Measurements from ENCODE around the gene OR1F1. TPM values are rescaled to one million over a fixed set of nuclear protein-coding genes. Genes with fewer than 3 reads are reported as not detected.

The OR1F1 gene
- polyA plus RNA-seq, 1 experiment = 0.64 TPM

DNA sequence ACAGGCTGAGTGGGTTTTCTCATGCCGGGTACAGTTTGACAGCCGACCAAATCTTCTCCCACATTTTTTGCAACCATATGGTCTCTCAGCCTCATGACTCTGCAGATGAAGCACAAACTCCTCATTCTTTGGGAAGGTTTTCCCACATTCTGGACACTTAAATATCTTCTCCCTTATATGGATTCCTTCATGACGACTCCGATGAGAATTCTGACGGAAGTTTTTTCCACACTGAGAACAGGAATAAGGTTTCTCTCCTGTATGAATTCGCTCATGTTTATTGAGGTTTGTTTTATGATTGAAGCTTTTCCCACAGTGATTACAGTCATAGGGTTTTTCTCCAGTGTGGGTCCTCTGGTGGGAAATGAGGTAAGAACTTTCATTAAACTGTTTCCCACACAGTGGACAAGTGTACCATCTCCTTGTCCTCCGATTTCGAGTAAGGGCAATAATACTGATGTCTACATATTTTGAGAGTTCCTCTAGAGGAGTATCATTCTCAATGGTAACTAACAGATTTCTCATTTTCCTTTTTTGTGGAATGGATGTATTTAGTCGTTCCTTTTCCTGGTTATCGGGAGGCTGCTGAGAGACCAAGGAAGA lies 36.0 kb downstream of the OR1F1 start:
- ChIA-PET POLR2A (no interaction called here), CTCF (interaction anchor here (1.0 kb wide), 1 partner anchor 26 kb away, joined by 3 read pairs; no protein-coding TSS in a partner anchor)
- Histone ChIP-seq H3K27me3 (ENCODE audit: control insufficient read depth, insufficient read depth, low read length) (no peaks in the 10 kb centered on the region), H3K36me3 (ENCODE audit: control insufficient read depth, insufficient read depth, low read length) (peaks cover 2% of the 10 kb centered on the region), H3K4me3 (ENCODE audit: low read depth, low read length) (no peak overlapping the region)
- TF ChIP-seq, protein P1, sequence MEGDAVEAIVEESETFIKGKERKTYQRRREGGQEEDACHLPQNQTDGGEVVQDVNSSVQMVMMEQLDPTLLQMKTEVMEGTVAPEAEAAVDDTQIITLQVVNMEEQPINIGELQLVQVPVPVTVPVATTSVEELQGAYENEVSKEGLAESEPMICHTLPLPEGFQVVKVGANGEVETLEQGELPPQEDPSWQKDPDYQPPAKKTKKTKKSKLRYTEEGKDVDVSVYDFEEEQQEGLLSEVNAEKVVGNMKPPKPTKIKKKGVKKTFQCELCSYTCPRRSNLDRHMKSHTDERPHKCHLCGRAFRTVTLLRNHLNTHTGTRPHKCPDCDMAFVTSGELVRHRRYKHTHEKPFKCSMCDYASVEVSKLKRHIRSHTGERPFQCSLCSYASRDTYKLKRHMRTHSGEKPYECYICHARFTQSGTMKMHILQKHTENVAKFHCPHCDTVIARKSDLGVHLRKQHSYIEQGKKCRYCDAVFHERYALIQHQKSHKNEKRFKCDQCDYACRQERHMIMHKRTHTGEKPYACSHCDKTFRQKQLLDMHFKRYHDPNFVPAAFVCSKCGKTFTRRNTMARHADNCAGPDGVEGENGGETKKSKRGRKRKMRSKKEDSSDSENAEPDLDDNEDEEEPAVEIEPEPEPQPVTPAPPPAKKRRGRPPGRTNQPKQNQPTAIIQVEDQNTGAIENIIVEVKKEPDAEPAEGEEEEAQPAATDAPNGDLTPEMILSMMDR (IDR thresholded peaks at IDR 0.05; ENCODE audit: insufficient read depth, low read depth, low read length) = no peak
- DNase-seq (ENCODE audit: low read depth) = no peak

DNA sequence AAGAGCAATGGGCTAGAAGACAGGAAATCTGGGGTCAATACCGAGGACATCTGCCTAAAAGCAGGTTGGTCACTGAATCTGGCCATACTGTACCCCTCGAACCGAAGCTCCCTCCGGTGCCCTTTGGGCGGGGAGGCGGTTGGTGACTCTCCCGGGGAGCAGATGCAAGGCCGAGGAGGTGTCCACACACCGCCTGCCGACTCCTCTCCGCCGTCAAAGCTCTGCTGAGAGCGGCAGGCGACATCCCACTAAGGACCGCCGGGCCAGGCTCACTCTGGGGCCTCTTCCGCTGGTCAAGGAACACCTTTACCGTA lies 46.5 kb downstream of the OR1F1 start:
- H3K4me3 ChIP-seq (ENCODE audit: low read depth, low read length) = peak overlapping the region; percentile 91
- peaks cover 11% of the 10 kb centered on the region for H3K36me3 ChIP-seq (ENCODE audit: control insufficient read depth, insufficient read depth, low read length)
- no peak for DNase-seq (ENCODE audit: low read depth)
- TF ChIP-seq, protein P1 (IDR thresholded peaks at IDR 0.05; ENCODE audit: insufficient read depth, low read depth, low read length) = no peak
- H3K27me3 ChIP-seq (ENCODE audit: control insufficient read depth, insufficient read depth, low read length) = no peaks in the 10 kb centered on the region
- CTCF ChIA-PET = interaction anchor here (0.9 to 1.4 kb wide), 2 partner anchors 9 to 33 kb away, joined by 3 to 4 read pairs; no protein-coding TSS in a partner anchor
- POLR2A ChIA-PET = no interaction called here

DNA sequence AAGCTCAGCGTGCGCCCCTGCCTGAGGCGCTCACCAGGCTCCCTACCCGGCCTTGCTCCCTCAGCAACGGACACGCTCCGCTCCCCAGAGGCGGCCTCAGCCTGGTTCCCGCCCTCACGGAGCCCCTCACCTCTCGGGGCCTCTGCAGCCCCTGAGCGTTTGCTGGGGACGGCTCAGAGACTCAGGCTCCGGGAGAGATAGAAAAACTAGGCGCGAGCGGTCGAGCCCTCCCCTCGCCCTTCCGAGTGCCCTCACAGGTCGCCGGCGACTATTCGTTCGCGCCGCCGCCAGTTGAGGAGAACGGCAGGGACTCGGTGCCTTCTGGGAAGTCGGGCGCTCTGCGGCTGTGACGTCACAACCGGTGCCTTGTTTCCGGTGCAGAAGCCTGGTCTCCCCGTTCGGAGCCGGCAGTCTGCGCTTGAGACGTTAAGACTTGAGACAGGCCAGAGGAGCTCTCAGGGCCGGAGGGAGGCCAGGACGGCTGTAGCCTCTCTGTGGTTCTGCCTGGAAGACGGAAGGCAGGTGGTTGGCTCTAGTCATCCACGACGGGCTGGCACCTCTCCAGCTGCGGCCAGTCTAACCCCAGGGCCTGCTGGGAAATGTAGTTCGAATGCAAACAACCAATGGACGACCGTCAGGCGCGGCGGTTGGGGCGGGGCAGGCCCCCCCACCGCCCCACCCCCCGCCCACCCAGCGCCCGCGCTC lies 47.0 kb downstream of the OR1F1 start, which contains the start of gene ZNF200:
Gene ZNF200 (minus strand): TSS at position 302 of the 705 bp plus-strand sequence. CDS start 1,403 bp downstream, outside the sequence.
- peaks cover 10% of the 10 kb centered on the region for H3K36me3 ChIP-seq (ENCODE audit: control insufficient read depth, insufficient read depth, low read length)
- peak; percentile 62 for DNase-seq (ENCODE audit: low read depth)
- no peaks in the 10 kb centered on the region for H3K27me3 ChIP-seq (ENCODE audit: control insufficient read depth, insufficient read depth, low read length)
- ChIA-PET CTCF (interaction anchor here (0.9 to 1.4 kb wide), 2 partner anchors 10 to 32 kb away, joined by 3 to 4 read pairs; no protein-coding TSS in a partner anchor), POLR2A (no interaction called here)
- H3K4me3 ChIP-seq (ENCODE audit: low read depth, low read length) = peak within 1 kb of the TSS; percentile 91
- TF ChIP-seq, protein P1 (IDR thresholded peaks at IDR 0.05; ENCODE audit: insufficient read depth, low read depth, low read length) = no peak

DNA sequence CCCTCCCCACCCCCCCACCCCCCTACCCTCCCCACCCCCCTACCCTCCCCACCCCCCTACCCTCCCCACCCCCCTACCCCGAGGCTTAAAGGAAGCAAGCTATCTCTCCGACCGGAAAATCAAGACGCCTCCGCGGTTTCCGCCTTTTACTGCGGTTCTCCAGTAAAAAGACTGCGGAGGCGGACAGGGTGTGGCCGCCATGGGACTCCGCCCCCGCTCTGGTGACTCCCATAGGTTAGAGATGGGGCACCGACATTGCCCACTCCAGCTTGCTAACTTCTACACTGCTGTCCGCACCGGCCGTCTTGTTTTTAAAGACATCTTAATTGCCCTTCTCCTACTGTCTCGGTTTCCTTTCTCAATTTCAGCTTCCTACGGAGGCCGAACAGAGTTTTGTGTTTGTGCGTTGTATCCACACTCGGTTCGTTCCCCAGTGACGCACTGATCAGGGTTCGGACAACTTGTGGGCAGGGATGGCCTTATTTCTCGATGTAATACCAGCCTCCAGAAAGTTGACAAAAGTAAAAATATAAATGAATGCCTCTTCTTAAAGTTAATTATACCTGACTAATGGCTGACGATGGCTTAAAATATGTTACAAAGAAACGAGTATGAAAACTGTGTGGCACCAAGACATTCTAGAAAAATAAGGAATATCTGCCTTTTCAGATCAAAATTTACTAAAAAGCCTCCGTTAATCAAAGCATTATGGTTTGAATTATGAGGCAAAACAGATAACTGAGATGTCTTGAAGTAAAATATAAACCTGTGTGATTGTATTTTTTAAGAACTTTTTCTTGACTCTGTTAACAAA lies 48.1 kb downstream of the OR1F1 start:
- POLR2A ChIA-PET = no interaction called here
- CTCF ChIA-PET = interaction anchor here (0.6 to 1.0 kb wide), 2 partner anchors 19 to 22 kb away, joined by 3 read pairs; no protein-coding TSS in a partner anchor
- Histone ChIP-seq H3K4me3 (ENCODE audit: low read depth, low read length) (no peak overlapping the region), H3K27me3 (ENCODE audit: control insufficient read depth, insufficient read depth, low read length) (no peaks in the 10 kb centered on the region), H3K36me3 (ENCODE audit: control insufficient read depth, insufficient read depth, low read length) (peaks cover 10% of the 10 kb centered on the region)
- DNase-seq (ENCODE audit: low read depth) = no peak
- TF ChIP-seq, protein P1 (IDR thresholded peaks at IDR 0.05; ENCODE audit: insufficient read depth, low read depth, low read length) = no peak

DNA sequence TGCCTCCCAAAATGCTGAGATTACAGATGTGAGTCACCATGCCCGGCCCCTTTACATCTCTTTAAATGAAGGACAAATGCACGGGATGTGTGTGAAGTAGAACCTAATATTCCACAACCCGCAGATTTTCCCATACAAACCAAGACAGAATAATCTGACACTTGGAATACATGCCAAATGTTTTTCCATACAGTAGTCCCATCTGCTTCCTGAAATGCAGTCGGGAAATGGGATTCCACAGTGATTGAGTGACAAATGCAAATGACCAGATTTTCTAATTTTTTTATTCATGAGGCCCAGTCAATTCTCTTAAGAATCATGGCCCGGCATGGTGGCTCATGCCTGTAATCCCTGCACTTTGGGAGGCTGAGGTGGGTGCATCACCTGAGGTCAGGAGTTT lies 53.8 kb downstream of the OR1F1 start:
- Histone ChIP-seq H3K36me3 (ENCODE audit: control insufficient read depth, insufficient read depth, low read length) (no peaks in the 10 kb centered on the region), H3K27me3 (ENCODE audit: control insufficient read depth, insufficient read depth, low read length) (peaks cover 1% of the 10 kb centered on the region), H3K4me3 (ENCODE audit: low read depth, low read length) (no peak overlapping the region)
- DNase-seq (ENCODE audit: low read depth) = no peak
- CTCF ChIA-PET = no interaction called here
- TF ChIP-seq, protein P1 (IDR thresholded peaks at IDR 0.05; ENCODE audit: insufficient read depth, low read depth, low read length) = no peak
- POLR2A ChIA-PET = no interaction called here

Data from BJ (cell line).